Neural cell (in vitro differentiated cells): ENCODE measurements around the gene EYA3. TPM values are rescaled to one million over a fixed set of nuclear protein-coding genes. Genes with fewer than 3 reads are reported as not detected.
A peak's percentile ranks its signal among the peaks of the same experiment; 100 is the strongest.

Source experiments
- H2AFZ ChIP-seq: fragments of 200-600, 300-800 bp; sonication (generic), shearing (Covaris generic); 2 replicates; pipeline ENCODE4 v1.6.0; 2014; ENCODE audit warnings: low read depth, mild to moderate bottlenecking, antibody characterized with exemption, low read length, moderate library complexity
- H3F3A ChIP-seq: fragments of 200-600 bp; shearing (Covaris generic); 2 replicates; pipeline ENCODE4 v1.6.1; 2016; ENCODE audit warnings: mild to moderate bottlenecking, moderate library complexity, mixed read lengths, antibody characterized with exemption, low read length; ENCODE audit not compliant: insufficient read depth, poor library complexity, severe bottlenecking
- H3K27ac ChIP-seq: fragments of 200-600, 300-800 bp; sonication (generic), shearing (Covaris generic); 2 replicates; pipeline ENCODE4 v1.5.1; 2014; ENCODE audit warnings: mild to moderate bottlenecking, low read length, moderate library complexity
- H3K27me3 ChIP-seq: fragments of 300-800, 200-600 bp; sonication (generic), shearing (Covaris generic); 2 replicates; pipeline ENCODE4 v1.6.0; 2014; ENCODE audit warnings: mild to moderate bottlenecking, low read depth, low read length, moderate library complexity; ENCODE audit not compliant: insufficient read depth
- H3K36me3 ChIP-seq: fragments of 300-800, 200-600 bp; sonication (generic), shearing (Covaris generic); 2 replicates; pipeline ENCODE4 v1.5.1; 2014; ENCODE audit warnings: mild to moderate bottlenecking, antibody characterized with exemption, low read length, moderate library complexity; ENCODE audit not compliant: insufficient read depth
- H3K4me2 ChIP-seq: fragments of 300-800, 200-600 bp; sonication (generic), shearing (Covaris generic); 2 replicates; pipeline ENCODE4 v1.6.0; 2014; ENCODE audit warnings: mild to moderate bottlenecking, low read length
- H3K4me3 ChIP-seq: fragments of 300-800, 200-600 bp; sonication (generic), shearing (Covaris generic); 2 replicates; pipeline ENCODE4 v1.5.1; 2014; ENCODE audit warnings: mild to moderate bottlenecking, low read length, moderate library complexity
- H3K79me2 ChIP-seq: fragments of 200-600 bp; shearing (Covaris generic); replicated peaks from 2 replicates; pipeline ENCODE4 v1.6.0; 2014; ENCODE audit warnings: mild to moderate bottlenecking, low read length, moderate library complexity; ENCODE audit not compliant: insufficient read depth
- H3K9ac ChIP-seq: fragments of 300-800, 200-600 bp; sonication (generic), shearing (Covaris generic); 2 replicates; pipeline ENCODE4 v1.6.1; 2016; ENCODE audit warnings: mild to moderate bottlenecking, low read length, mixed read lengths
- H3K9me2 ChIP-seq: fragments of 200-600 bp; shearing (Covaris generic); 2 replicates; pipeline ENCODE4 v1.6.1; 2016; ENCODE audit warnings: mild to moderate bottlenecking, low read length, mixed read lengths; ENCODE audit not compliant: insufficient read depth
- H3K9me3 ChIP-seq: fragments of 200-600, 300-800 bp; sonication (generic), shearing (Covaris generic); 2 replicates; pipeline ENCODE4 v1.6.1; 2016; ENCODE audit warnings: mild to moderate bottlenecking, mixed run types, low read length, moderate library complexity, mixed read lengths
- H4K20me1 ChIP-seq: fragments of 200-600 bp; shearing (Covaris generic); 2 replicates; pipeline ENCODE4 v1.6.1; 2016; ENCODE audit warnings: mild to moderate bottlenecking, mixed run types; ENCODE audit not compliant: insufficient read depth
- EP300 ChIP-seq: fragments of 450-650 bp; conservative IDR thresholded peaks from 2 replicates; pipeline ENCODE4 v1.6.1; 2014; ENCODE audit warnings: antibody characterized with exemption, mild to moderate bottlenecking, moderate library complexity; ENCODE audit not compliant: poor library complexity, severe bottlenecking
- EZH2 ChIP-seq: fragments of 200-600, 300-800 bp; shearing (Covaris generic), sonication (generic); IDR thresholded peaks from 2 replicates; pipeline ENCODE4 v1.6.1; 2014; ENCODE audit warnings: antibody characterized with exemption, low read length, borderline replicate concordance, mild to moderate bottlenecking; ENCODE audit not compliant: insufficient read depth, poor library complexity, severe bottlenecking
- MXI1 ChIP-seq: fragments of 450-650 bp; conservative IDR thresholded peaks from 2 replicates; pipeline ENCODE4 v1.6.1; 2014; ENCODE audit warnings: antibody characterized with exemption, mild to moderate bottlenecking; ENCODE audit not compliant: poor library complexity, severe bottlenecking
- POLR2AphosphoS5 ChIP-seq: IDR thresholded peaks from 2 replicates; pipeline ENCODE4 v1.6.1; 2012
- RAD21 ChIP-seq: fragments of 450-650 bp; conservative IDR thresholded peaks from 2 replicates; pipeline ENCODE4 v1.6.1; 2014; ENCODE audit warnings: antibody characterized with exemption, mild to moderate bottlenecking, moderate library complexity
- SMC3 ChIP-seq: fragments of 450-650 bp; conservative IDR thresholded peaks from 2 replicates; pipeline ENCODE4 v1.6.1; 2014; ENCODE audit warnings: antibody characterized with exemption, mild to moderate bottlenecking, moderate library complexity; ENCODE audit not compliant: poor library complexity
- TAF1 ChIP-seq: IDR thresholded peaks from 2 replicates; pipeline ENCODE4 v1.6.1; 2012; ENCODE audit warnings: low read depth
- polyA plus RNA-seq: library from polyadenylated mRNA; depleted of rRNA; stranded (reverse); fragments of >200 nt; gene quantifications from 2 replicates; pipeline ENCODE4 v1.2.3, GENCODE V29; 2014
- TF ChIP-seq, protein P1 (sequence below): IDR thresholded peaks from 2 replicates; pipeline ENCODE4 v1.6.1; 2012; ENCODE audit warnings: borderline replicate concordance
- TF ChIP-seq, protein P2 (sequence below): fragments of 450-650 bp; IDR thresholded peaks from 2 replicates; pipeline ENCODE4 v1.5.1; 2014; ENCODE audit warnings: antibody characterized with exemption, mild to moderate bottlenecking, moderate library complexity; ENCODE audit not compliant: poor library complexity, severe bottlenecking

The EYA3 gene
- polyA plus RNA-seq, 1 donor from 2014 or later = 11.2 TPM

DNA sequence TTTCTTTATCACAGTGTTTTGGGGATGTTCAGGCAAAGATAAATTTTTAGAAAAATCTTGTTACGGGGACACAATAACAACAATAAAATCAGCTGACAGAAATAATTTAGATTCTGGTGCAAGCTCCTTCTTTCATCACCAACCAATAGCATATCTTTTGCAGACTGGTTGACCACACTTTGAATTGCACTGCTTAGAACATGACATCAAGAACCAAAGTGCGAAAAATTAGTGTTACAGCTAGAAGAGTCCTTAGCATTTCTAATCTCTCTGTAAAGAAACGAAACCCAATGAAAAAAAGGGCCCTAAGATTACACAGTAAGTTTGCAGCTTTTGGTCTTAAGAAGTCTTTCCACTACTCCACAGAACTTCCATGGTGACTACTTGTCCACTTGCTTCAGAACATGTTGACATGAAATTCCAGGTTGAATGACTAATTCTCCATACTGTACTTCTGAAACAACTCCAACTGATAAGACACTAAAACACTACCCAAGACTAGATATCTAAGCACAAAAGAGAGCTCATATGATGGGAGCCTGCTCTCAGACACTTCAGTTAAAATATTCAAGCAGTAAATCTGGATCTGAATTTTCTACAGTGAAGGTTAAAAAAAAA lies 97.4 kb downstream of the EYA3 start:
- peaks cover 7% of the 10 kb centered on the region for H3K36me3 ChIP-seq
- no peaks in the 10 kb centered on the region for H3F3A ChIP-seq
- no peak overlapping the region for H3K4me2 ChIP-seq
- H3K79me2 ChIP-seq = no peaks in the 10 kb centered on the region
- H3K27ac ChIP-seq = no peak overlapping the region
- no peaks in the 10 kb centered on the region for H3K9me3 ChIP-seq
- no peaks in the 10 kb centered on the region for H4K20me1 ChIP-seq
- no peak overlapping the region for H3K4me3 ChIP-seq
- H3K9ac ChIP-seq = no peak overlapping the region
- TF ChIP-seq, protein P1, sequence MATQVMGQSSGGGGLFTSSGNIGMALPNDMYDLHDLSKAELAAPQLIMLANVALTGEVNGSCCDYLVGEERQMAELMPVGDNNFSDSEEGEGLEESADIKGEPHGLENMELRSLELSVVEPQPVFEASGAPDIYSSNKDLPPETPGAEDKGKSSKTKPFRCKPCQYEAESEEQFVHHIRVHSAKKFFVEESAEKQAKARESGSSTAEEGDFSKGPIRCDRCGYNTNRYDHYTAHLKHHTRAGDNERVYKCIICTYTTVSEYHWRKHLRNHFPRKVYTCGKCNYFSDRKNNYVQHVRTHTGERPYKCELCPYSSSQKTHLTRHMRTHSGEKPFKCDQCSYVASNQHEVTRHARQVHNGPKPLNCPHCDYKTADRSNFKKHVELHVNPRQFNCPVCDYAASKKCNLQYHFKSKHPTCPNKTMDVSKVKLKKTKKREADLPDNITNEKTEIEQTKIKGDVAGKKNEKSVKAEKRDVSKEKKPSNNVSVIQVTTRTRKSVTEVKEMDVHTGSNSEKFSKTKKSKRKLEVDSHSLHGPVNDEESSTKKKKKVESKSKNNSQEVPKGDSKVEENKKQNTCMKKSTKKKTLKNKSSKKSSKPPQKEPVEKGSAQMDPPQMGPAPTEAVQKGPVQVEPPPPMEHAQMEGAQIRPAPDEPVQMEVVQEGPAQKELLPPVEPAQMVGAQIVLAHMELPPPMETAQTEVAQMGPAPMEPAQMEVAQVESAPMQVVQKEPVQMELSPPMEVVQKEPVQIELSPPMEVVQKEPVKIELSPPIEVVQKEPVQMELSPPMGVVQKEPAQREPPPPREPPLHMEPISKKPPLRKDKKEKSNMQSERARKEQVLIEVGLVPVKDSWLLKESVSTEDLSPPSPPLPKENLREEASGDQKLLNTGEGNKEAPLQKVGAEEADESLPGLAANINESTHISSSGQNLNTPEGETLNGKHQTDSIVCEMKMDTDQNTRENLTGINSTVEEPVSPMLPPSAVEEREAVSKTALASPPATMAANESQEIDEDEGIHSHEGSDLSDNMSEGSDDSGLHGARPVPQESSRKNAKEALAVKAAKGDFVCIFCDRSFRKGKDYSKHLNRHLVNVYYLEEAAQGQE = no peak
- no peak for TF ChIP-seq MXI1
- no peaks in the 10 kb centered on the region for H3K9me2 ChIP-seq
- H2AFZ ChIP-seq = no peak overlapping the region
- no peaks in the 10 kb centered on the region for H3K27me3 ChIP-seq

DNA sequence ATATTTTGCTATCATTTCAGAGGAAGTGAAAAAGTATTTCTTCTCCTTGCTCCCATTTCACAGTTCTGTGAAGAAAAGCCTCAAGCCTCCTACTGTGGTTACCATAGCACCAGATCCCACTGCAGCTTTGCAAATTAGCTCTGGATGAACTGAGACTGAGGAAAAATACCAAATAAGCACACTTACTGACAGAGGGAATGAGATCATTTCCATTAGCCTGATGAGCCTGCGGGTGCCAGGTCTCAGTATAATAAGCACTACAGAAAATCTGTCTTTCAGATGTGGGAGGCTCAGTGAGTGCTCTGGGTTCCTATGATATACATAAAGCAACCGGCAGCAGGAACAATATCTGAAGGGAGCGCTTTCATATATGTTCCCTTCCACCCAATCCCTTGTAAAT lies 107.3 kb downstream of the EYA3 start:
- no peaks in the 10 kb centered on the region for H3F3A ChIP-seq
- no peak overlapping the region for H3K4me3 ChIP-seq
- no peaks in the 10 kb centered on the region for H3K79me2 ChIP-seq
- no peaks in the 10 kb centered on the region for H3K9me3 ChIP-seq
- H3K27me3 ChIP-seq = no peaks in the 10 kb centered on the region
- peak overlapping the region; percentile 40 for H3K9ac ChIP-seq
- H4K20me1 ChIP-seq = no peaks in the 10 kb centered on the region
- H2AFZ ChIP-seq = no peak overlapping the region
- no peaks in the 10 kb centered on the region for H3K36me3 ChIP-seq
- H3K9me2 ChIP-seq = no peaks in the 10 kb centered on the region
- TF ChIP-seq EZH2 (no peak), RAD21 (no peak), TAF1 (no peak), EP300 (no peak)
- TF ChIP-seq, protein P2, sequence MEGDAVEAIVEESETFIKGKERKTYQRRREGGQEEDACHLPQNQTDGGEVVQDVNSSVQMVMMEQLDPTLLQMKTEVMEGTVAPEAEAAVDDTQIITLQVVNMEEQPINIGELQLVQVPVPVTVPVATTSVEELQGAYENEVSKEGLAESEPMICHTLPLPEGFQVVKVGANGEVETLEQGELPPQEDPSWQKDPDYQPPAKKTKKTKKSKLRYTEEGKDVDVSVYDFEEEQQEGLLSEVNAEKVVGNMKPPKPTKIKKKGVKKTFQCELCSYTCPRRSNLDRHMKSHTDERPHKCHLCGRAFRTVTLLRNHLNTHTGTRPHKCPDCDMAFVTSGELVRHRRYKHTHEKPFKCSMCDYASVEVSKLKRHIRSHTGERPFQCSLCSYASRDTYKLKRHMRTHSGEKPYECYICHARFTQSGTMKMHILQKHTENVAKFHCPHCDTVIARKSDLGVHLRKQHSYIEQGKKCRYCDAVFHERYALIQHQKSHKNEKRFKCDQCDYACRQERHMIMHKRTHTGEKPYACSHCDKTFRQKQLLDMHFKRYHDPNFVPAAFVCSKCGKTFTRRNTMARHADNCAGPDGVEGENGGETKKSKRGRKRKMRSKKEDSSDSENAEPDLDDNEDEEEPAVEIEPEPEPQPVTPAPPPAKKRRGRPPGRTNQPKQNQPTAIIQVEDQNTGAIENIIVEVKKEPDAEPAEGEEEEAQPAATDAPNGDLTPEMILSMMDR = no peak
- peak overlapping the region; percentile 68 for H3K27ac ChIP-seq
- H3K4me2 ChIP-seq = no peak overlapping the region

DNA sequence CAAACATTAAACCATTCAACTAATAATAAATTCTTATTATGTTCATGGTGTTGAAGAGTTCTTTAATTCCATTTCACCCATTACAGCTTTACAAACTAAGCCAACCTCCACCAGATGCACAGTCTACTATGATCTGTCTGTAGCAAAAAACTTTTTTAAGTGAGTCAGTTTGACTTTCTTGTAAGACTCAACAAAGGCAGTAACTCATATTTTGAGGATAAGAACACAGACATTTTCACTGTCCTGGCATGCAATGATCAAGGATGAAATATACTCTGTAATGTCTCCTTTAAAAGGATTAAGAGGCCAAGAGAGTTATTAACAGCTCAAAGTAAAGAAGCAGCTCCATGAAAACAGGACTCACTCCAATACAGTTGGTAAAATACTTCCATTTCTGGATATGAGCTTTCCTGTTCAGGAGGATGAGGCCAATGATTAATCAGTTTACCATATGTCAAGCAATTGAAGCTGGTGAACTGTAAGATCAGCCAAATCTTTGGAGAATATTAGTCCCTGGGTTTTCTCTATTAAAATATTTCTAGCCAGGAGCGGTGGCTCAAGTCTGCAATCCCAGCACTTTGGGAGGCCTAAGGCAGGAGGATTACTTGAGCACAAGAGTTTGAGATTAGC lies 108.1 kb downstream of the EYA3 start:
- Histone ChIP-seq H3K4me3 (no peak overlapping the region), H3K9me3 (no peaks in the 10 kb centered on the region), H3K36me3 (no peaks in the 10 kb centered on the region), H3K27me3 (no peaks in the 10 kb centered on the region), H3K79me2 (no peaks in the 10 kb centered on the region), H2AFZ (no peak overlapping the region), H3K9me2 (no peaks in the 10 kb centered on the region), H3K27ac (peak overlapping the region; percentile 19), H3K9ac (no peak overlapping the region), H4K20me1 (no peaks in the 10 kb centered on the region), H3F3A (no peaks in the 10 kb centered on the region), H3K4me2 (no peak overlapping the region)
- TF ChIP-seq TAF1 = no peak
- TF ChIP-seq POLR2AphosphoS5 = no peak
- TF ChIP-seq EP300 = no peak
- TF ChIP-seq, protein P1 = no peak
- TF ChIP-seq RAD21 = no peak
- no peak for TF ChIP-seq SMC3
- TF ChIP-seq MXI1 = no peak
